HG02759 (cell line): ENCODE results near the gene EIF4A3.

ENCODE experiments used
- ATAC-seq: cut with Tn5 transposase; IDR thresholded peaks from one replicate; pipeline ENCODE4 v1.9.1; 2021; ENCODE audit warnings: mild to moderate bottlenecking, moderate library complexity; ENCODE audit not compliant: unreplicated experiment

EIF4A3 gene

DNA sequence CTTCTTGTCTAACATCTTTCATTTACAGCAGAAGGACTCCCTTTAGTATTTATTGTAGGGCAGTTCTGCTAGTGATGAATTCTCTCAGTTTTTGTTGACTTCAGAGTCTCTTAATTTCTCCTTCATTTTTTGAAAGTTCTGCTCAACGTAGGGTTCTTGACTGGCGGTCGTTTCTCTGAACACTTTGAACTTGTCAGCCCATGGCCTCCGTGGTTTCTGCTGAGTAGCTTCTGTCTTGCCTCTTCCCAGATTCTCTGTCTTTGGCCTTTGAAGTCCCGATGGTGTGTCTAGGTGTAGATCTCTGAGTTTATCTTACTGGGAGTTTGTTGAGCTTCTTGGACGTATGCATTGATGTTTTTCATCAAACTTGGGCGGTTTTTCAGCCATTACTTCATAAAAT is 32.2 kb downstream of the EIF4A3 start:
- no peak for ATAC-seq

GRCh38 chr17:80113033-80113484 is 33.9 kb downstream of the EIF4A3 start:
- ATAC-seq = no peak

DNA sequence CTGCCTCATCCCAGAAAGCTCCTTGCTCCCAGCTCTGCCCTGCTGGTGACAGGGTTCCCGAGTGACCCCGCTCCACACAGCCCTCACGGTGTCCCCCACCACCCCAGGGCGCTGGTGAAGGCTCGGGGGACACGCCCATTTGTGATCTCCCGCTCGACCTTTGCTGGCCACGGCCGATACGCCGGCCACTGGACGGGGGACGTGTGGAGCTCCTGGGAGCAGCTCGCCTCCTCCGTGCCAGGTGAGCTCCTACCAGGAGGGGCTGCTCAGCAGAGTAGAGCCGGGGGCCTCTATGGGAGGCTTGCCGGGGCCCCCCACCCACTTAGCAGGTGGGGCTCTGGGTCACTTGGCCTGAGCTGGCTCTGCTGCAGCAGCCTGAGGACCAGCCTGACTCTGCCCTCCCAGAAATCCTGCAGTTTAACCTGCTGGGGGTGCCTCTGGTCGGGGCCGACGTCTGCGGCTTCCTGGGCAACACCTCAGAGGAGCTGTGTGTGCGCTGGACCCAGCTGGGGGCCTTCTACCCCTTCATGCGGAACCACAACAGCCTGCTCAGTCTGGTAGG is 34.4 kb downstream of the EIF4A3 start:
- ATAC-seq = no peak

GRCh38 chr17:80111702-80112470 is 35.0 kb downstream of the EIF4A3 start:
- no peak for ATAC-seq

GRCh38 chr17:80110927-80111701 is 35.8 kb downstream of the EIF4A3 start:
- no peak for ATAC-seq

DNA sequence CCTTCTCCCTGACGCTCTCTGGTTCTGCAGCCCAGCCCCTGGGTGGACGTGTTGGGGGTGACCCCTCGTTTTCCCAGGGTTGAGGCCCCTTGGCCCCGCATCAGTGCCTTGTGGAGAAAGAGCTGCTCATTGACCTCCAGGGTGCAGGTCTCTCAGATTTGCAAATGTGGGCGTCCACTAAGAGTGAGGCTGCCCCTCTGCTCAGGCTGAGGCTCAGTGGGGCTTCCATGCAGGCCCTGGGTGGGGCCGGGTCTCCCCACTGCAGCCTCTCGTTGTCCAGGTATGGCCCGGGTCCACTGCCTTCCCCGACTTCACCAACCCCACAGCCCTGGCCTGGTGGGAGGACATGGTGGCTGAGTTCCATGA is 36.5 kb downstream of the EIF4A3 start:
- ATAC-seq = no peak

- no peak for ATAC-seq
Measured at GRCh38 chr17:80109713-80110446, 37.0 kb downstream of the EIF4A3 start.

DNA sequence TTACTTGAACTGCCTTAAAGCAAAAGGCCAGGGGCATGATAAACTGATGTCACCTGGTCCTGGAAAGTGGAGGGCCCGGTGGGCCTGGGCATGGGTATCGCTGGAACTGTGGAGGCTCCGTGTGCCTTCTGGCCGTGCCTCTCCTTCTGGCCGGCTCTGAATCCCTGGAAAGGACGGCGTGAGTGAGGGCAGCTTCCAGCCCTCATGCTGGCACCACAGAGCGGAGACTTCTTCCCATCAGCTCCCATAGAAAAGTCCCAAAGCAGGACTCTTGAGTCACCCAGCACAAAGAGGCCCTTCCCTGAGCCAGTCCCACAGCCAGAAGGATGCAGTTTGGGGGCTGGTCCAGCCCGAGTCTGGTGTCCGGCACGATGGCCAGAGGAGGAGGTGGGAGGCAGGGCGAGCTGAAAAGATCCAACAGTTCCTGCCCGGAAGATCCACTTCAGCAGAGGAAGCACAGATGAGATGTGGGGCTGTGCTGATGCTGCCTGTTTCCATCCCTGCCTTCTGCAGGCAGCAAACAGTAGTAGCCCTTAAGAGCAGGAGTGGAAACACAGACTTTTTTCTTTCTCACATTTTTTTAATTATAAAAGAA is 37.8 kb downstream of the EIF4A3 start:
- ATAC-seq = no peak

DNA sequence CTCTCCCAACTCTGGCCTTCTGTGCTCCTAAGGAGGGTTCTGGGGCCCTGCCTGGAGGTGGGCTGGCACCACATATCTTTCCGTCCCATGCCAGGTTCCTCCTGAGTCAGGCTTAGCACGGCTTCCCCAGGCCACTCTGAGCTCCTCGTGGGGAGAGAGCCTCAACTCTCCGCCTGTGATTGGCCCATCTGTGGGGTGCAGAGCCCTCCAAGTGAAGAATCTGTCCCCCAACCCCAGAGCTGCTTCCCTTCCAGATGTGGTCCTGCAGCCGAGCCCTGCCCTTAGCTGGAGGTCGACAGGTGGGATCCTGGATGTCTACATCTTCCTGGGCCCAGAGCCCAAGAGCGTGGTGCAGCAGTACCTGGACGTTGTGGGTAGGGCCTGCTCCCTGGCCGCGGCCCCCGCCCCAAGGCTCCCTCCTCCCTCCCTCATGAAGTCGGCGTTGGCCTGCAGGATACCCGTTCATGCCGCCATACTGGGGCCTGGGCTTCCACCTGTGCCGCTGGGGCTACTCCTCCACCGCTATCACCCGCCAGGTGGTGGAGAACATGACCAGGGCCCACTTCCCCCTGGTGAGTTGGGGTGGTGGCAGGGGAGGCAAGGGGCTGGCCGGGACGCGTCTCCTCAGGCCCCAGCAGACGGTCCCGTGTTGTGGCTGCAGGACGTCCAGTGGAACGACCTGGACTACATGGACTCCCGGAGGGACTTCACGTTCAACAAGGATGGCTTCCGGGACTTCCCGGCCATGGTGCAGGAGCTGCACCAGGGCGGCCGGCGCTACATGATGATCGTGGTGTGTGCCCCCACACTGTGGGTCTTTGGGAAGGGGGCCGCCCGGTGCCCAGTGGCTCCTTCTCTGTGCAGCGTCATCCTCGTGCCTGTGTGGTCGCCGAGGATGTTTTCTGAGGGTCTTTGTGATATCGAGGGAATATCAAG is 38.6 kb downstream of the EIF4A3 start:
- ATAC-seq = no peak

DNA sequence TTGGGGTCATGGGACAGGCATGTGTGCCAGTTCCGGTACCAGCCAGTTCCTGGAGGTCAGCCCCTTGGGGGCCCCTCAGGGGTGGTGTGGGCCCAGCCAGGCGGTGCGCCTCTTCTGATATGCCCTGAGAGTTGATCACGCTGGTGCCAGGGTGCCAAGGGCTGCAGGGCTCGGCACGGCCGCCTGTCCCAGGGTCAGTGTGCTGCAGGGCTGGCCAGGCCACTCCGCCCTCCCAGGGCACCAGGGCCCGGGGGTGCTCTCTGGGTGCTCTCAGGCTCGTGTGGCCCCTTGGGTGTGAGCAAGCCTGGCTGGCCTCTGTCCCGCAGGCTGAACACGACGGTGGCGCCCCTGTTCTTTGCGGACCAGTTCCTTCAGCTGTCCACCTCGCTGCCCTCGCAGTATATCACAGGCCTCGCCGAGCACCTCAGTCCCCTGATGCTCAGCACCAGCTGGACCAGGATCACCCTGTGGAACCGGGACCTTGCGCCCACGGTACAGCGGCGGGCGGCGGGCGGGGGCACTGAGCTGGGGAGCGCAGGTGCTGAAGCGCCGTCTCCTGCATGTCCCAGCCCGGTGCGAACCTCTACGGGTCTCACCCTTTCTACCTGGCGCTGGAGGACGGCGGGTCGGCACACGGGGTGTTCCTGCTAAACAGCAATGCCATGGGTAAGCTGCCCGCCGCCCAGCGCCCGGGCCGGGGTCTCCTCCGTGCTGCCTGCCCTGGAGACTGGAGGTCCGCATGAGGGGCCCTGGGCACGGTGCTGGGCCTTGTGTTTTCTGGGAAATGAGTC is 39.5 kb downstream of the EIF4A3 start:
- ATAC-seq = no peak

- no peak for ATAC-seq
Measured at GRCh38 chr17:80106751-80107150, 40.2 kb downstream of the EIF4A3 start.

DNA sequence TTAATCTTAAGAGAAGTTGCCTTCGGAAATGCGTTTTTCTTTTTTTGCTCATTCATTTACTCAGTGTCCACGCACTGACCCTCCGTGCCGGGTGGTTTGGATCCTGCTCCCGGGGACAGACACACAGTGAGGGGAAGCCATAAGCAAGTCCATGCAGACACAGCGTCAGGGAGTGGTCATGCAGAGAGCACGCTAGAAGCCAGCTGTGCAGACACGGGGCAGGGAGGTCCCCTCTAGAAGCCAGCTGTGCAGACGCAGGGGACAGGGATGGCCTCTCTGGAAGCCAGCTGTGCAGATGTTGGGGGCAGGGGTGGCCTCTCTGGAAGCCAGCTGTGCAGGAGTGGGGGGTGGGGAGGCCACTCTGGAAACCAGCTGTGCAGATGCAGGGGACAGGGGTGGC is 40.8 kb downstream of the EIF4A3 start:
- ATAC-seq = no peak

GRCh38 chr17:80105762-80106161 is 41.2 kb downstream of the EIF4A3 start:
- no peak for ATAC-seq

DNA sequence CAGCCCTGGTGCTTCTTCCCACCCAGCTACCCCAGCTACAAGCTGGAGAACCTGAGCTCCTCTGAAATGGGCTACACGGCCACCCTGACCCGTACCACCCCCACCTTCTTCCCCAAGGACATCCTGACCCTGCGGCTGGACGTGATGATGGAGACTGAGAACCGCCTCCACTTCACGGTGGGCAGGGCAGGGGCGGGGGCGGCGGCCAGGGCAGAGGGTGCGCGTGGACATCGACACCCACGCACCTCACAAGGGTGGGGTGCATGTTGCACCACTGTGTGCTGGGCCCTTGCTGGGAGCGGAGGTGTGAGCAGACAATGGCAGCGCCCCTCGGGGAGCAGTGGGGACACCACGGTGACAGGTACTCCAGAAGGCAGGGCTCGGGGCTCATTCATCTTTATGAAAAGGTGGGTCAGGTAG is 42.0 kb downstream of the EIF4A3 start:
- no peak for ATAC-seq

DNA sequence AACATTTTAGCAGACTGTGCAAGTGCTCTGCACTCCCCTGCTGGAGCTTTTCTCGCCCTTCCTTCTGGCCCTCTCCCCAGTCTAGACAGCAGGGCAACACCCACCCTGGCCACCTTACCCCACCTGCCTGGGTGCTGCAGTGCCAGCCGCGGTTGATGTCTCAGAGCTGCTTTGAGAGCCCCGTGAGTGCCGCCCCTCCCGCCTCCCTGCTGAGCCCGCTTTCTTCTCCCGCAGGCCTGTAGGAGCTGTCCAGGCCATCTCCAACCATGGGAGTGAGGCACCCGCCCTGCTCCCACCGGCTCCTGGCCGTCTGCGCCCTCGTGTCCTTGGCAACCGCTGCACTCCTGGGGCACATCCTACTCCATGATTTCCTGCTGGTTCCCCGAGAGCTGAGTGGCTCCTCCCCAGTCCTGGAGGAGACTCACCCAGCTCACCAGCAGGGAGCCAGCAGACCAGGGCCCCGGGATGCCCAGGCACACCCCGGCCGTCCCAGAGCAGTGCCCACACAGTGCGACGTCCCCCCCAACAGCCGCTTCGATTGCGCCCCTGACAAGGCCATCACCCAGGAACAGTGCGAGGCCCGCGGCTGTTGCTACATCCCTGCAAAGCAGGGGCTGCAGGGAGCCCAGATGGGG is 42.5 kb downstream of the EIF4A3 start:
- ATAC-seq = no peak

DNA sequence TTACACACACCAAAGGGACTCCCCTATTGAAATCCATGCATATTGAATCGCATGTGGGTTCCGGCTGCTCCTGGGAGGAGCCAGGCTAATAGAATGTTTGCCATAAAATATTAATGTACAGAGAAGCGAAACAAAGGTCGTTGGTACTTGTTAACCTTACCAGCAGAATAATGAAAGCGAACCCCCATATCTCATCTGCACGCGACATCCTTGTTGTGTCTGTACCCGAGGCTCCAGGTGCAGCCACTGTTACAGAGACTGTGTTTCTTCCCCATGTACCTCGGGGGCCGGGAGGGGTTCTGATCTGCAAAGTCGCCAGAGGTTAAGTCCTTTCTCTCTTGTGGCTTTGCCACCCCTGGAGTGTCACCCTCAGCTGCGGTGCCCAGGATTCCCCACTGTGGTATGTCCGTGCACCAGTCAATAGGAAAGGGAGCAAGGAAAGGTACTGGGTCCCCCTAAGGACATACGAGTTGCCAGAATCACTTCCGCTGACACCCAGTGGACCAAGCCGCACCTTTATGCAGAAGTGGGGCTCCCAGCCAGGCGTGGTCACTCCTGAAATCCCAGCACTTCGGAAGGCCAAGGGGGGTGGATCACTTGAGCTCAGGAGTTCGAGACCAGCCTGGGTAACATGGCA is 43.4 kb downstream of the EIF4A3 start:
- no peak for ATAC-seq

GRCh38 chr17:80102664-80103448 is 44.1 kb downstream of the EIF4A3 start:
- no peak for ATAC-seq
